22Rv1 (cell line): ENCODE results near the gene DENND5B.
"Not testable (repeated sequence)": the region's sequence is repeated elsewhere in the genome, so short reads cannot be mapped to it uniquely, and the experiment has no call there.

Experiments used
- ZFX ChIP-seq: fragments of 450-650 bp; IDR thresholded peaks from 2 replicates; pipeline ENCODE4 v1.6.1; 2017; ENCODE audit warnings: antibody characterized with exemption, borderline replicate concordance
- TF ChIP-seq, protein P1 (sequence below): fragments of 450-650 bp; IDR thresholded peaks from 2 replicates; pipeline ENCODE4 v1.5.1; 2017; ENCODE audit warnings: mild to moderate bottlenecking

DNA sequence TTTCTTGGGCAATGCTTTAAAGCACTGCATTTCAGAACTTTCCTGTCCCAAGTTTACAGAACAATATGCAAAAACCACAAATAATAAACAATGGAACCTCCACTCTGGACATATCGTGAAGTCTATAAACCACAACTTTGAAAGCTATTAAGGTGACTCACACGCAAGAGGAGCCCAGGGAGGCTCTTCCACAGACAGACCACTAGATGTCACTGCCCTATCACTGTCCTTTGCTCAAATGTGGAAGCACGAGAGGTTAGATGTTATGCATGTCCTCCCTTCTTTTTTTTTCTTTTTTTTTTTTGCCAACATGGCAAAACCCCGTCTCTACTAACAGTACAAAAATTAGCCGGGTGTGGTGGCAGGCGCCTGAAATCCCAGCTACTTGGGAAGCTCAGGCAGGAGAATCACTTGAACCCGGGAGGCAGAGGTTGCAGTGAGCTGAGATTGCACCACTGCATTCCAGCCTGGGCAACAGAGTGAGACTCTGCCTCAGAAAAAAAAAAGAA is 187.8 kb downstream of the DENND5B start:
- TF ChIP-seq, protein P1, sequence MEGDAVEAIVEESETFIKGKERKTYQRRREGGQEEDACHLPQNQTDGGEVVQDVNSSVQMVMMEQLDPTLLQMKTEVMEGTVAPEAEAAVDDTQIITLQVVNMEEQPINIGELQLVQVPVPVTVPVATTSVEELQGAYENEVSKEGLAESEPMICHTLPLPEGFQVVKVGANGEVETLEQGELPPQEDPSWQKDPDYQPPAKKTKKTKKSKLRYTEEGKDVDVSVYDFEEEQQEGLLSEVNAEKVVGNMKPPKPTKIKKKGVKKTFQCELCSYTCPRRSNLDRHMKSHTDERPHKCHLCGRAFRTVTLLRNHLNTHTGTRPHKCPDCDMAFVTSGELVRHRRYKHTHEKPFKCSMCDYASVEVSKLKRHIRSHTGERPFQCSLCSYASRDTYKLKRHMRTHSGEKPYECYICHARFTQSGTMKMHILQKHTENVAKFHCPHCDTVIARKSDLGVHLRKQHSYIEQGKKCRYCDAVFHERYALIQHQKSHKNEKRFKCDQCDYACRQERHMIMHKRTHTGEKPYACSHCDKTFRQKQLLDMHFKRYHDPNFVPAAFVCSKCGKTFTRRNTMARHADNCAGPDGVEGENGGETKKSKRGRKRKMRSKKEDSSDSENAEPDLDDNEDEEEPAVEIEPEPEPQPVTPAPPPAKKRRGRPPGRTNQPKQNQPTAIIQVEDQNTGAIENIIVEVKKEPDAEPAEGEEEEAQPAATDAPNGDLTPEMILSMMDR: peak; percentile 99
- not testable (repeated sequence) for TF ChIP-seq ZFX
